ENCODE measurements around the gene TBL3.
A peak's percentile ranks its signal among the peaks of the same experiment; 100 is the strongest.

TBL3 gene

GRCh38 chr16:2015947-2016208, 44.0 kb downstream of the TBL3 start:
- Mint-ChIP-seq H3K27me3 (ENCODE audit: low read depth) (peaks cover 18% of the 10 kb centered on the region), H3K4me1 (no peaks in the 10 kb centered on the region), H3K4me3 (no peak overlapping the region), H3K27ac (no peak overlapping the region), H3K36me3 (ENCODE audit: low read depth) (no peaks in the 10 kb centered on the region), H3K9me3 (no peaks in the 10 kb centered on the region)
- TF ChIP-seq CTCF (IDR thresholded peaks at IDR 0.05; ENCODE audit: unreplicated experiment in 3 of 3) = no peak

GRCh38 chr16:2016407-2016922, 44.6 kb downstream of the TBL3 start:
- Mint-ChIP-seq H3K36me3 (ENCODE audit: low read depth) (no peaks in the 10 kb centered on the region), H3K27ac (no peak overlapping the region)

GRCh38 chr16:2019518-2019920, 47.7 kb downstream of the TBL3 start, which contains the start of gene NPW:
NPW (plus strand) TSS chr16:2019785.
- no peak for TF ChIP-seq CTCF (IDR thresholded peaks at IDR 0.05; ENCODE audit: unreplicated experiment in 3 of 3)
- Mint-ChIP-seq H3K4me1 (peaks cover 18% of the 10 kb centered on the region), H3K27ac (peak within 1 kb of the TSS in 2 of 3 experiments; percentile 49), H3K4me3 (peak within 1 kb of the TSS; percentile 79 to 84 (median 80)), H3K9me3 (no peaks in the 10 kb centered on the region), H3K27me3 (ENCODE audit: low read depth) (peaks cover 30% of the 10 kb centered on the region), H3K36me3 (ENCODE audit: low read depth) (no peaks in the 10 kb centered on the region)

More at GRCh38 chr16:2016407-2016922, 44.6 kb downstream of the TBL3 start:
- Mint-ChIP-seq H3K4me3 (no peak overlapping the region), H3K4me1 (no peaks in the 10 kb centered on the region), H3K9me3 (no peaks in the 10 kb centered on the region), H3K27me3 (ENCODE audit: low read depth) (peaks cover 22% of the 10 kb centered on the region)
- TF ChIP-seq CTCF (IDR thresholded peaks at IDR 0.05; ENCODE audit: unreplicated experiment in 3 of 3) = peak; percentile 34 to 43 (median 39)

- Mint-ChIP-seq H3K4me1 (peaks cover 19% of the 10 kb centered on the region), H3K27me3 (ENCODE audit: low read depth) (peaks cover 30% of the 10 kb centered on the region), H3K27ac (peak overlapping the region in 2 of 3 experiments; percentile 49), H3K36me3 (ENCODE audit: low read depth) (no peaks in the 10 kb centered on the region), H3K9me3 (no peaks in the 10 kb centered on the region), H3K4me3 (peak overlapping the region; percentile 79 to 84 (median 80))
- no peak for TF ChIP-seq CTCF (IDR thresholded peaks at IDR 0.05; ENCODE audit: unreplicated experiment in 3 of 3)
These were observed 48.3 kb downstream of the TBL3 start for GRCh38 chr16:2019921-2020831.

- no peak for TF ChIP-seq CTCF (IDR thresholded peaks at IDR 0.05; ENCODE audit: unreplicated experiment in 3 of 3)
- Mint-ChIP-seq H3K9me3 (no peaks in the 10 kb centered on the region), H3K36me3 (ENCODE audit: low read depth) (no peaks in the 10 kb centered on the region), H3K27me3 (ENCODE audit: low read depth) (peaks cover 30% of the 10 kb centered on the region), H3K4me1 (peaks cover 22% of the 10 kb centered on the region), H3K4me3 (peak overlapping the region; percentile 80 to 85 (median 80)), H3K27ac (peak overlapping the region; percentile 91 to 97 (median 91))
These were observed 50.9 kb downstream of the TBL3 start for GRCh38 chr16:2022723-2023091.
